Astrocyte (in vitro differentiated cells and primary cell): ENCODE measurements around the gene FAM50A. TPM values are rescaled to one million over a fixed set of nuclear protein-coding genes. Genes with fewer than 3 reads are reported as not detected.

Experiments
- DNase-seq: peaks from one replicate; pipeline ENCODE4 v3.0.0-alpha.2; 2010; ENCODE audit warnings: low read depth
- FAIRE-seq: peaks from 2 replicates; lab custom pipeline; 2011; peaks lifted over from hg19 to GRCh38; lab: Jason Lieb, UNC
- H2AFZ ChIP-seq: 2 replicates; pipeline ENCODE4 v1.6.0; 2012; ENCODE audit warnings: low read depth, low read length, inconsistent platforms
- H3K27ac ChIP-seq: 2 replicates; pipeline ENCODE4 v1.5.1; 2011; ENCODE audit warnings: low read depth, low read length, inconsistent platforms
- H3K27me3 ChIP-seq: 2 replicates; pipeline ENCODE4 v1.6.0; 2011; ENCODE audit warnings: low read length, inconsistent platforms; ENCODE audit not compliant: insufficient read depth
- H3K36me3 ChIP-seq: 2 replicates; pipeline ENCODE4 v1.5.1; 2011; ENCODE audit warnings: low read length, inconsistent platforms; ENCODE audit not compliant: insufficient read depth
- H3K4me1 ChIP-seq: 2 replicates; pipeline ENCODE4 v1.5.1; 2011; ENCODE audit warnings: low read length, inconsistent platforms; ENCODE audit not compliant: insufficient read depth
- H3K4me2 ChIP-seq: 2 replicates; pipeline ENCODE4 v1.6.0; 2012; ENCODE audit warnings: low read length, inconsistent platforms
- H3K4me3 ChIP-seq: 2 replicates; pipeline ENCODE4 v1.5.1; 2011; ENCODE audit warnings: low read depth, mild to moderate bottlenecking, low read length, inconsistent platforms; ENCODE audit not compliant: insufficient read depth
- H3K79me2 ChIP-seq: 2 replicates; pipeline ENCODE4 v1.6.0; 2012; ENCODE audit warnings: mild to moderate bottlenecking, low read length, inconsistent platforms; ENCODE audit not compliant: insufficient read depth
- H3K9ac ChIP-seq: 2 replicates; pipeline ENCODE4 v1.6.0; 2012; ENCODE audit warnings: mild to moderate bottlenecking, low read length, inconsistent platforms
- H3K9me3 ChIP-seq: 2 replicates; pipeline ENCODE4 v1.5.1; 2012; ENCODE audit warnings: low read depth, mild to moderate bottlenecking, low read length, inconsistent platforms; ENCODE audit not compliant: insufficient read depth
- H4K20me1 ChIP-seq: 2 replicates; pipeline ENCODE4 v1.6.0; 2012; ENCODE audit warnings: low read length, inconsistent platforms; ENCODE audit not compliant: insufficient read depth
- H3K27ac Mint-ChIP-seq: one replicate; pipeline ENCODE4 v1.8.0; 2021; ENCODE audit warnings: mild to moderate bottlenecking, mixed read lengths; ENCODE audit not compliant: unreplicated experiment
- H3K27me3 Mint-ChIP-seq: one replicate; pipeline ENCODE4 v1.8.0; 2021; ENCODE audit warnings: low read depth, mixed read lengths; ENCODE audit not compliant: unreplicated experiment
- H3K36me3 Mint-ChIP-seq: one replicate; pipeline ENCODE4 v1.8.0; 2021; ENCODE audit warnings: low read depth, mixed read lengths; ENCODE audit not compliant: unreplicated experiment
- H3K4me1 Mint-ChIP-seq: one replicate; pipeline ENCODE4 v1.8.0; 2021; ENCODE audit warnings: low read depth, mixed read lengths; ENCODE audit not compliant: unreplicated experiment
- H3K4me3 Mint-ChIP-seq: one replicate; pipeline ENCODE4 v1.8.0; 2021; ENCODE audit warnings: mild to moderate bottlenecking, moderate library complexity, mixed read lengths; ENCODE audit not compliant: unreplicated experiment
- H3K9me3 Mint-ChIP-seq: one replicate; pipeline ENCODE4 v1.8.0; 2021; ENCODE audit warnings: mild to moderate bottlenecking, mixed read lengths; ENCODE audit not compliant: unreplicated experiment
- CTCF ChIP-seq: IDR thresholded peaks from 2 replicates; pipeline ENCODE4 v1.5.1; 2011; ENCODE audit warnings: low read depth, mild to moderate bottlenecking, inconsistent platforms, low read length, moderate library complexity; ENCODE audit not compliant: insufficient read depth
- EZH2 ChIP-seq: IDR thresholded peaks from 2 replicates; pipeline ENCODE4 v1.6.1; 2012; ENCODE audit warnings: mild to moderate bottlenecking, low read length, inconsistent platforms; ENCODE audit not compliant: insufficient read depth
- total RNA-seq: library from RNA; stranded (reverse); gene quantifications from 2 replicates; pipeline ENCODE4 v1.2.1, GENCODE V29; 2021

The FAM50A gene
- total RNA-seq, 1 donor from 2014 or later: 100.0 TPM

GRCh38 chrX:154448484-154448883 lies 4.5 kb downstream of the FAM50A start:
- H3K4me2 ChIP-seq: no peak overlapping the region
- H3K9ac ChIP-seq: no peak overlapping the region
- DNase-seq (no peak), FAIRE-seq (no peak)
- no peaks in the 10 kb centered on the region for H3K27me3 Mint-ChIP-seq
- no peaks in the 10 kb centered on the region for H3K4me1 Mint-ChIP-seq
- no peaks in the 10 kb centered on the region for H3K36me3 ChIP-seq
- peaks cover 19% of the 10 kb centered on the region for H4K20me1 ChIP-seq
- no peak overlapping the region for H2AFZ ChIP-seq
- H3K9me3 Mint-ChIP-seq: no peaks in the 10 kb centered on the region
- no peak overlapping the region for H3K4me3 ChIP-seq
- no peaks in the 10 kb centered on the region for H3K9me3 ChIP-seq
- H3K27ac Mint-ChIP-seq: no peak overlapping the region
- no peak overlapping the region for H3K4me3 Mint-ChIP-seq
- H3K27me3 ChIP-seq: no peaks in the 10 kb centered on the region
- peaks cover 30% of the 10 kb centered on the region for H3K79me2 ChIP-seq
- no peak for TF ChIP-seq CTCF
- no peak for TF ChIP-seq EZH2
- no peak overlapping the region for H3K27ac ChIP-seq
- peaks cover 17% of the 10 kb centered on the region for H3K4me1 ChIP-seq
- H3K36me3 Mint-ChIP-seq: peaks cover 2% of the 10 kb centered on the region

- no peak overlapping the region for H3K9ac ChIP-seq
- no peak overlapping the region for H3K4me3 ChIP-seq
- no peaks in the 10 kb centered on the region for H3K9me3 ChIP-seq
- H3K36me3 ChIP-seq: no peaks in the 10 kb centered on the region
- no peak for TF ChIP-seq CTCF
- TF ChIP-seq EZH2: no peak
- Mint-ChIP-seq H3K9me3 (peaks cover 1% of the 10 kb centered on the region), H3K27ac (no peak overlapping the region), H3K27me3 (no peaks in the 10 kb centered on the region), H3K4me1 (no peaks in the 10 kb centered on the region), H3K36me3 (peaks cover 6% of the 10 kb centered on the region), H3K4me3 (no peak overlapping the region)
- H3K27ac ChIP-seq: no peak overlapping the region
- peaks cover 15% of the 10 kb centered on the region for H3K4me1 ChIP-seq
- peaks cover 19% of the 10 kb centered on the region for H4K20me1 ChIP-seq
- H3K79me2 ChIP-seq: peaks cover 25% of the 10 kb centered on the region
- H2AFZ ChIP-seq: no peak overlapping the region
- DNase-seq (no peak), FAIRE-seq (no peak)
- no peak overlapping the region for H3K4me2 ChIP-seq
- no peaks in the 10 kb centered on the region for H3K27me3 ChIP-seq
These were observed 5.7 kb downstream of the FAM50A start for GRCh38 chrX:154449618-154450017.

GRCh38 chrX:154450312-154450711 lies 6.4 kb downstream of the FAM50A start:
- Mint-ChIP-seq H3K4me1 (no peaks in the 10 kb centered on the region), H3K27ac (no peak overlapping the region), H3K36me3 (peaks cover 7% of the 10 kb centered on the region), H3K9me3 (peaks cover 2% of the 10 kb centered on the region), H3K4me3 (no peak overlapping the region), H3K27me3 (no peaks in the 10 kb centered on the region)
- TF ChIP-seq CTCF (no peak), EZH2 (no peak)
- peaks cover 18% of the 10 kb centered on the region for H3K79me2 ChIP-seq
- DNase-seq (no peak), FAIRE-seq (no peak)
- peaks cover 14% of the 10 kb centered on the region for H4K20me1 ChIP-seq
- H3K27ac ChIP-seq: no peak overlapping the region
- H3K4me3 ChIP-seq: no peak overlapping the region
- no peaks in the 10 kb centered on the region for H3K36me3 ChIP-seq
- no peak overlapping the region for H2AFZ ChIP-seq
- H3K9ac ChIP-seq: no peak overlapping the region
- H3K4me2 ChIP-seq: no peak overlapping the region
- no peaks in the 10 kb centered on the region for H3K27me3 ChIP-seq
- no peaks in the 10 kb centered on the region for H3K9me3 ChIP-seq
- H3K4me1 ChIP-seq: peaks cover 8% of the 10 kb centered on the region
